DND-41 (cell line): ENCODE measurements around the gene AREG.

Experiments used
- ATAC-seq: fragments of 200-7000 bp; cut with Tn5 transposase; 3 replicates; pipeline ENCODE4 v1.9.1; 2021; ENCODE audit warnings: low read depth; ENCODE audit not compliant: insufficient read depth
- DNase-seq: peaks from one replicate; pipeline ENCODE4 v3.0.0-alpha.2; 2020
- H2AFZ ChIP-seq: 2 replicates; pipeline ENCODE4 v1.6.0; 2012; ENCODE audit warnings: low read depth, low read length
- H3K27ac ChIP-seq: 2 replicates; pipeline ENCODE4 v1.5.1; 2012; ENCODE audit warnings: low read length, inconsistent platforms
- H3K27me3 ChIP-seq: fragments of 200-600 bp; sonication (generic); 2 replicates; pipeline ENCODE4 v1.6.0; 2012; ENCODE audit warnings: low read length, mild to moderate bottlenecking, inconsistent platforms; ENCODE audit not compliant: insufficient read depth, poor library complexity
- H3K36me3 ChIP-seq: 2 replicates; pipeline ENCODE4 v1.5.1; 2012; ENCODE audit warnings: low read length, inconsistent platforms; ENCODE audit not compliant: insufficient read depth
- H3K4me1 ChIP-seq: 2 replicates; pipeline ENCODE4 v1.5.1; 2012; ENCODE audit warnings: mild to moderate bottlenecking, low read length; ENCODE audit not compliant: insufficient read depth
- H3K4me2 ChIP-seq: 2 replicates; pipeline ENCODE4 v1.6.0; 2012; ENCODE audit warnings: mild to moderate bottlenecking, moderate library complexity, low read length, inconsistent platforms; ENCODE audit not compliant: insufficient read depth
- H3K4me3 ChIP-seq, 2 experiments: fragments of 200-600 bp in 1 of 2; shearing (Covaris generic) in 1 of 2; 2 replicates each; pipeline ENCODE4 v1.5.1; 2012 to 2016; ENCODE audit warnings: inconsistent platforms in 2 of 2, low read length in 2 of 2, mild to moderate bottlenecking in 2 of 2, low read depth in 1 of 2, moderate library complexity in 1 of 2
- H3K79me2 ChIP-seq: 2 replicates; pipeline ENCODE4 v1.6.0; 2012; ENCODE audit warnings: low read length, inconsistent platforms; ENCODE audit not compliant: insufficient read depth
- H3K9ac ChIP-seq: 2 replicates; pipeline ENCODE4 v1.6.0; 2012; ENCODE audit warnings: low read depth, mild to moderate bottlenecking, inconsistent platforms, low read length, moderate library complexity
- H3K9me3 ChIP-seq: 2 replicates; pipeline ENCODE4 v1.5.1; 2012; ENCODE audit warnings: low read length, moderate library complexity, mild to moderate bottlenecking, inconsistent platforms; ENCODE audit not compliant: insufficient read depth, severe bottlenecking
- H4K20me1 ChIP-seq: 2 replicates; pipeline ENCODE4 v1.6.0; 2012; ENCODE audit warnings: low read length; ENCODE audit not compliant: insufficient read depth
- EZH2 ChIP-seq: IDR thresholded peaks from 3 replicates; pipeline ENCODE4 v1.6.1; 2012; ENCODE audit warnings: borderline replicate concordance, low read depth, mild to moderate bottlenecking, moderate library complexity, low read length, inconsistent platforms; ENCODE audit not compliant: severe bottlenecking
- TF ChIP-seq, protein P1 (sequence below): IDR thresholded peaks from 2 replicates; pipeline ENCODE4 v1.5.1; 2012; ENCODE audit warnings: borderline replicate concordance, low read length, moderate library complexity, mild to moderate bottlenecking; ENCODE audit not compliant: poor library complexity, severe bottlenecking; ENCODE audit errors: extremely low read depth

Gene AREG

DNA sequence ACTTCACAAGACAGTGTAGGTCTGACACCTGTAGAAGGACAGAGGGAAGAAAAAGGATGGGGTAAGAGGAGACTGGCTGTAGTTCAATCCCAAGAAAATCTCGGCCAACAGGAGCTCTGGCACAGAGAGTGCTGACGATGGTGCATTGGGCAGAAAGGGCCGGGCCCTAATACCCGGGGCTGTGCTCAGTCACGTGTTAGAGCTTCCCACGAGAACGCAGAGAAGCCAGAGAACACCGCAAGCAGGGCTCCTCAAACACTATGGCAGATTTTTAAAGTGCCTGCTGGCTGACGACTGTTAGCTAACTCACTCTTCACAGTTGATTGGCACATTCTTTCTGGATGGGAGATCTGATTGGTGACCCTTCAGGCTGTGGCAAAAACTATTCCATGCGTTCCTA, 44.5 kb upstream of the AREG start:
- no peak overlapping the region for H3K9ac ChIP-seq
- TF ChIP-seq EZH2 = no peak
- TF ChIP-seq, protein P1, sequence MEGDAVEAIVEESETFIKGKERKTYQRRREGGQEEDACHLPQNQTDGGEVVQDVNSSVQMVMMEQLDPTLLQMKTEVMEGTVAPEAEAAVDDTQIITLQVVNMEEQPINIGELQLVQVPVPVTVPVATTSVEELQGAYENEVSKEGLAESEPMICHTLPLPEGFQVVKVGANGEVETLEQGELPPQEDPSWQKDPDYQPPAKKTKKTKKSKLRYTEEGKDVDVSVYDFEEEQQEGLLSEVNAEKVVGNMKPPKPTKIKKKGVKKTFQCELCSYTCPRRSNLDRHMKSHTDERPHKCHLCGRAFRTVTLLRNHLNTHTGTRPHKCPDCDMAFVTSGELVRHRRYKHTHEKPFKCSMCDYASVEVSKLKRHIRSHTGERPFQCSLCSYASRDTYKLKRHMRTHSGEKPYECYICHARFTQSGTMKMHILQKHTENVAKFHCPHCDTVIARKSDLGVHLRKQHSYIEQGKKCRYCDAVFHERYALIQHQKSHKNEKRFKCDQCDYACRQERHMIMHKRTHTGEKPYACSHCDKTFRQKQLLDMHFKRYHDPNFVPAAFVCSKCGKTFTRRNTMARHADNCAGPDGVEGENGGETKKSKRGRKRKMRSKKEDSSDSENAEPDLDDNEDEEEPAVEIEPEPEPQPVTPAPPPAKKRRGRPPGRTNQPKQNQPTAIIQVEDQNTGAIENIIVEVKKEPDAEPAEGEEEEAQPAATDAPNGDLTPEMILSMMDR = no peak

DNA sequence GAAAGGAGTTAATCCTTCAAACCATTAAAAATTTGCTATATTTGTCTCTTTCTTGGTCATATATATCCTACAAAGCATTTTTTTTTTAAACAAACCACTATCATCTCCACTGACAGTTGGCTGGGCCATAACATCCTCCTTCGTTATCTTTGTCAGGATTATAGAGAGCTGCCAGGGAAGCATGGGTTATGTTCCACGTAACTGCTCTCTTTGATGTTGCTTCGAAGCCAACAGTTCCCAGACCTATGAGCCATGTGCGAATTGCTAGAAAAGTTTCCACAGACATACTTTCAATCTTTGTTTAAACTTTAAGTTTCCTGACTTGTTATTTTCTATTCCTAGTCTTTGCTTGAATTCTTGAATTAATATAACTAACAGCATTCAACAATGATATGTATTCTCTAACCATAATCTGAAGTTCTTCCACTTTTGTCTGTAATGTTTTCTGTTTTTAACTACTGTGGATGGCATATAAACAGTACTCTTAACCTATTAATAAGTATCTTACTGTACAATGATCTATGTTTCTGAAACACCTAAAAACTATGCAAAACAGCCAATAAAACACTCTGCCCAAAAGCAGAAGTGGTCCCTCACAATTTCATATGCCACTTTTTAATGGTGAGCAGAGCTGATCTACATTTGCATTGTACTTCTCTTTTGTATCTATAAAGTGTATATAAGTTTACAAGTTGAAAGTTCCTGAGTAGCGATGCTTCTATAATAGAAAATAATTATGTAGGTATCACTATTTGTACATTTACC, 42.1 kb upstream of the AREG start:
- H3K36me3 ChIP-seq = no peaks in the 10 kb centered on the region
- H3K9me3 ChIP-seq = no peaks in the 10 kb centered on the region
- peaks cover 5% of the 10 kb centered on the region; the same call in 1 of the 2 replicates for H3K4me1 ChIP-seq
- no peak overlapping the region for H2AFZ ChIP-seq
- H3K4me3 ChIP-seq = no peak overlapping the region
- ATAC-seq (no peak), DNase-seq (no peak)
- H3K9ac ChIP-seq = no peak overlapping the region
- no peaks in the 10 kb centered on the region for H3K79me2 ChIP-seq
- TF ChIP-seq, protein P1 = no peak
- no peak for TF ChIP-seq EZH2
- H4K20me1 ChIP-seq = no peaks in the 10 kb centered on the region
- H3K27ac ChIP-seq = no peak overlapping the region
- H3K27me3 ChIP-seq = no peaks in the 10 kb centered on the region
- no peak overlapping the region for H3K4me2 ChIP-seq

More for the DNA sequence above, 44.5 kb upstream of the AREG start:
- Histone ChIP-seq H3K9me3 (no peaks in the 10 kb centered on the region), H3K27ac (no peak overlapping the region), H3K27me3 (no peaks in the 10 kb centered on the region), H2AFZ (no peak overlapping the region), H3K4me2 (no peak overlapping the region), H3K79me2 (no peaks in the 10 kb centered on the region), H3K36me3 (no peaks in the 10 kb centered on the region), H3K4me1 (peaks cover 12% of the 10 kb centered on the region; the same call in 1 of the 2 replicates), H3K4me3 (no peak overlapping the region), H4K20me1 (no peaks in the 10 kb centered on the region)
- ATAC-seq (no peak), DNase-seq (no peak)

DNA sequence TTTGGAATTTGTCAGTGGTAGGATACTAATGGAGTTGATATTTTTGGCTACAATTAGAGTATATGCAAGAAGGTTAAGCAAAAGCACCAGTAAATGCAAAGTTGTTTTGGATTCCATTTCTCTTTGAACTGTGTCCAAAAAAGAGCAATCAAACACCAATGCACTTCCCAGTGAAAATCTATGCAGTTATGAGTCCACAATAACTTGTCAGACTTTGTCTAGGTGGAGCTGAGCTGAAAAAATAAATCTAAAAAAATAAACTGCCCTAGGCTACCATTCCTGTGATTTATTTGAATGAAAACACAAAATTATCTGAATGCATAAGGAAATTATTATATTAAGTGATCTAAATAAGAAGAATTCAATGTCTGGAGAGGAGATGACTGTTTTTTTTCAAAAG, 37.0 kb upstream of the AREG start:
- no peak for ATAC-seq
- no peak overlapping the region for H2AFZ ChIP-seq
- TF ChIP-seq EZH2 = no peak
- TF ChIP-seq, protein P1 = no peak

More for the DNA sequence above, 37.0 kb upstream of the AREG start:
- no peak for DNase-seq
- Histone ChIP-seq H3K4me2 (no peak overlapping the region), H3K27me3 (no peaks in the 10 kb centered on the region), H3K4me3 (no peak overlapping the region), H3K9ac (no peak overlapping the region), H3K36me3 (no peaks in the 10 kb centered on the region), H4K20me1 (no peaks in the 10 kb centered on the region), H3K4me1 (no peaks in the 10 kb centered on the region), H3K9me3 (no peaks in the 10 kb centered on the region), H3K27ac (no peak overlapping the region), H3K79me2 (no peaks in the 10 kb centered on the region)
